ENCODE results near the gene LRP11. TPM values are rescaled to one million over a fixed set of nuclear protein-coding genes. Genes with fewer than 3 reads are reported as not detected.

LRP11 gene
- total and polyA plus RNA-seq, 2 donors from 2014 or later: 22.1 to 34.0 TPM

DNA sequence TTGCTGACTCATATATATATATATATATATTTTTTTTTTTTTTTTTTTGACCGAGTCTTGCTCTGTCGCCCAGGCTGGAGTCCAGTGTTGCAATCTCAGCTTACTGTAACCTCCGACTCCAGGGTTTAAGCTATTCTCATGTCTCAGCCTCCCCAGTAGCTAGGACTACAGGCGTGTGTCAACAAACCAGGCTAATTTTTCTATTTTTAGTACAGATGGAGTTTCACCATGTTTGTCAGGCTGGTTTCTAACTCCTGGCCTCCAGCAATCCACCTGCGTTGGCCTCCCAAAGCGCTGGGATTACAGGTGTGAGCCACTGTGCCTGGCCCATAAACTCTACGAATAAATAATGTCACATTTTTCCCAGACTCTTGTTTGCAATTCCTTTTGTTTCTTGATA is 4.8 kb downstream of the LRP11 start:
- DNase-seq: peak in 1 of 5 donors; percentile 12
- intact Hi-C loops (cut with DNase I): no loop called here
- no peaks in the 10 kb centered on the region for H3K9me3 ChIP-seq (ENCODE audit: control insufficient read depth in 2 of 3, insufficient read depth in 1 of 3, low read length in 3 of 3)
- no peak overlapping the region for H3K27ac ChIP-seq (ENCODE audit: low read depth in 2 of 2, low read length in 2 of 2)
- peaks cover 2 to 8% (median 8%) of the 10 kb centered on the region in 3 donors for H3K4me1 ChIP-seq (ENCODE audit: control insufficient read depth in 2 of 3, insufficient read depth in 2 of 3, low read depth in 1 of 3, low read length in 3 of 3)
- H3K4me3 ChIP-seq (ENCODE audit: low read length in 3 of 3): no peak overlapping the region
- H3K36me3 ChIP-seq (ENCODE audit: control insufficient read depth in 2 of 3, insufficient read depth in 3 of 3, low read length in 3 of 3): no peaks in the 10 kb centered on the region
- FAIRE-seq: no peak
- TF ChIP-seq CTCF (IDR thresholded peaks at IDR 0.05; ENCODE audit: borderline replicate concordance, extremely low read depth, insufficient read depth): no peak
- no peaks in the 10 kb centered on the region for H3K27me3 ChIP-seq (ENCODE audit: control insufficient read depth, insufficient read depth, low read length)
- no peak overlapping the region for H3K9ac ChIP-seq (ENCODE audit: low read length in 3 of 3)

DNA sequence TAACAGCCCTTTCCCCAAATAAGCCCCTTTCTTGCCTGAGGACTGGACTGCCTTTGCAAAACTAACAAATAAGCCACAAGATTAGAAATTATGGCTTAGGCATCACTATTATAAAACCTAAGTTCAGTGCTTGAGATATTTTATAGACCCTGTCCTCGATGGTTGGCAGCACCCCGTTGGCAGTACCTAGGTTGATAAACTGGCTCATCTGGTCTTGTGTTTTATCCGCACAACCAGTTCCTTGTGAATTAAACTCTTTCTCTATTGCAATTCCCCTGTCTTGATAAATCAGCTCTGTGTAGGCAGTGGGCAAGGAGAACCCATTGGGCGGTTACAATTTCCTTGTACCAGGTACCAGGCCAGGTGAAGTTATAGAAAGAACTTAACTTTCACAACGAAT is 6.6 kb downstream of the LRP11 start:
- intact Hi-C loops (cut with DNase I): no loop called here
- no peak for TF ChIP-seq CTCF (IDR thresholded peaks at IDR 0.05; ENCODE audit: borderline replicate concordance, extremely low read depth, insufficient read depth)

DNA sequence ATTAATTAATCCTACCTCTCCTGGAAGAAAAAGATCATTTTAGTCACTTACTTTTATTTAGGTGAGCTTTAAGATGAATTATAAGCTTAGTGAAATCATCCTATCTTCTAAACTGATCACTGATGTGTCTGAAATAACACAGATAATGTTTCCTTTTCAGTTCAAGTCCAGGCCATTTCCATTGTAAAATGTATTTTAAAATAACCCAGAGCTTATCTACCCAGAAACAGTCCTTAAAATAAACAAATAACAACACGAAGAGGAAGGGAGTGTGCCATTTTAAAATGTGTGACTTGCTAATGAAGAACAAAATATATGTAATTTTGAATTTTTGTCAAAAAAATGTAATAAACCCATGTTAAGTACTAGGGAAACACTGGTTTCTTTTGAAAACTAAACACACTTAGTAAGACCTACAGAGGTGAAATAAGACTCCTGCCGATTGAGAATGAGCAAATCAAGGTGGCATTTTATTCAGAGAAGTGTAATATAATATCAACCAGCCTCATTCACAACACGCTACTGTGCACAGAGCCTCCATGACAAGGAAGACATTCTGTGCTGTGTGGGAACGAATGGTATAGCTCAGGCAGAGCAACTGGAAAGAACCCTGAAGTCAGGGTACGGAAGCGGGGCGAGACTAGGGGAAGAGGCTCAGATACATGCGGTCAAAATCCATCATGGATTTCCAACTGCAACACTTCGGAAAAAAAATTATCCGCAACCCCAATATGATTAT is 7.7 kb downstream of the LRP11 start:
- no peak for TF ChIP-seq CTCF (IDR thresholded peaks at IDR 0.05; ENCODE audit: borderline replicate concordance, extremely low read depth, insufficient read depth)
- H3K27ac ChIP-seq (ENCODE audit: low read depth in 2 of 2, low read length in 2 of 2): no peak overlapping the region
- no peak overlapping the region for H3K4me3 ChIP-seq (ENCODE audit: low read length in 3 of 3)
- H3K27me3 ChIP-seq (ENCODE audit: control insufficient read depth, insufficient read depth, low read length): no peaks in the 10 kb centered on the region
- peaks cover 0 to 8% (median 4%) of the 10 kb centered on the region in 3 donors for H3K4me1 ChIP-seq (ENCODE audit: control insufficient read depth in 2 of 3, insufficient read depth in 2 of 3, low read depth in 1 of 3, low read length in 3 of 3)
- intact Hi-C loops (cut with DNase I): no loop called here
- no peaks in the 10 kb centered on the region for H3K36me3 ChIP-seq (ENCODE audit: control insufficient read depth in 2 of 3, insufficient read depth in 3 of 3, low read length in 3 of 3)
- peak in 1 of 5 donors; percentile 24 for DNase-seq
- FAIRE-seq: no peak
- no peaks in the 10 kb centered on the region for H3K9me3 ChIP-seq (ENCODE audit: control insufficient read depth in 2 of 3, insufficient read depth in 1 of 3, low read length in 3 of 3)
- H3K9ac ChIP-seq (ENCODE audit: low read length in 3 of 3): no peak overlapping the region

More for the DNA sequence above, 6.6 kb downstream of the LRP11 start:
- Histone ChIP-seq H3K9me3 (ENCODE audit: control insufficient read depth in 2 of 3, insufficient read depth in 1 of 3, low read length in 3 of 3) (no peaks in the 10 kb centered on the region), H3K36me3 (ENCODE audit: control insufficient read depth in 2 of 3, insufficient read depth in 3 of 3, low read length in 3 of 3) (no peaks in the 10 kb centered on the region), H3K4me1 (ENCODE audit: control insufficient read depth in 2 of 3, insufficient read depth in 2 of 3, low read depth in 1 of 3, low read length in 3 of 3) (peaks cover 2 to 8% (median 8%) of the 10 kb centered on the region in 3 donors), H3K27ac (ENCODE audit: low read depth in 2 of 2, low read length in 2 of 2) (no peak overlapping the region), H3K4me3 (ENCODE audit: low read length in 3 of 3) (no peak overlapping the region), H3K27me3 (ENCODE audit: control insufficient read depth, insufficient read depth, low read length) (no peaks in the 10 kb centered on the region), H3K9ac (ENCODE audit: low read length in 3 of 3) (no peak overlapping the region)
- FAIRE-seq (no peak), DNase-seq (no peak)

Data from kidney (tissue), 14 donors.